HG02973 (cell line): ENCODE data around the gene PARD3.

ENCODE experiments used
- ATAC-seq: cut with Tn5 transposase; IDR thresholded peaks from one replicate; pipeline ENCODE4 v1.9.1; 2021; ENCODE audit warnings: moderate library complexity; ENCODE audit not compliant: unreplicated experiment

Gene PARD3

DNA sequence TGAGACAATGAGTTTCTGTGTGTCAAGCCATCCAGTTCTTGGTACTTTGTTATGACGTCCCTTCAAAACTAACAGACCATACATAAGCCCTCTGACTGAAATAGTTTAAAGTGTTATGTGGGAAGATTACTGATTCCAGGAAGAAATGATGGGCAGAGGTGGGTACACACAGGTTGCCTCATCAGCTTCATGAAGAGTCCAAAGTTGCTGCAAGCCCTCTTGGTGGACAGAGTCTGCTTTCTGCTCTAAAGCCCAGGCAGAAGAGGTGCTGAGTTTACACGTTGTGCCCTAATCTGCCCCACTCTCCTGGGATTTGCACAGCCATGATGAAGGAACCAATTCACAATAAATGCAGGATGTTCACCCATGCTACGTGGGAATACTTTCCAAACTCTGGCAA is 187.4 kb downstream of the PARD3 start:
- no peak for ATAC-seq

DNA sequence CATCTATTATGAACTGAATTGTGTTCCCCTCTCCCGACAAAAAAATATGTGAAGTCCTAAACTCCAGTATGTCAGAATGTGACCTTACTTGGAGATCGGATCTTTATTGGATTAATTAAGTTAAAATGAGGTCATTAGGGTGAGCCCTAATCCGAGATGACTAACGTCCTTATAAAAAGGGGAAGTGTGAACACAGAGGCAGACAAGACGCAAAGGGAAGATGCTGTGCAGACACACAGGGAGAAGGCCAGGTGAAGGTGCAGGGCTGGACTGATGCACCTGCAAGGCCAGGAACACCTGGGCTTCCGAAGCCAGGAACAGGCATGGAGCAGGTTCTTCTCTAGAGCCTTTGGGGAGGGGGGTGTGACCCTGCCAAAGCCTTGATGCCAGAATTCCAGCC is 187.8 kb downstream of the PARD3 start:
- ATAC-seq = no peak

DNA sequence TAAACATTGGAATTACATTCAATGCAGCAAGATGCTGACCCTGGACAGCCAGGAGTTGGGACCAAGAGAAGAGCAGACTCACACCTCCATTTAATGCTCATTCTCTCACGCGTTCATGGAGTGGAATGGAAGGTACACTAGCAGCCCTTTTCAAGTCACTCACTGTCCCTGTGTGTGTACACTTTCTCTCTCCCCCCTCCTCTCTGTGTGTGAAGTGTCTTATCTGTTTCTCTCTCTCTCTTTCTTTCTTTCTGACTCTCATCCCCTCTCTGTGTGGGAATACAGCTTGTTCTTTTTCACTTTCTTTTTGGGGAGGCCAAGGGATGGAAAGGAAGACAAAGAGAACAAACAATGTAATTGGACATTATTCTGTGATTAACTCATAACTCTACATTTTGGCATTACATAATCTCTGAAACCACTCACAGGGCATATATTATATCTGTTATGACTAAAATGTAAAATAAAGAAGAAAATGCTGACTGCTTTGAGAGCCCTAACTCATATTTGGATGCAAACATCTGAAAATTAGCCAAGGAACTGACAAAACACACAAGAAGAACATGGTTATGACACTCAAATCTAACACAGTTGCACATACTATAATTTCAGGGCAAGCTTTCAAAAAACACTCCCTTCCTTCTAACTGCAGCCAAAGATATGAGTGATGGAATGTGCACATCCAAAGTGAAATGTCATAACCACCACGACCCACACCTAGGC is 188.8 kb downstream of the PARD3 start:
- no peak for ATAC-seq

DNA sequence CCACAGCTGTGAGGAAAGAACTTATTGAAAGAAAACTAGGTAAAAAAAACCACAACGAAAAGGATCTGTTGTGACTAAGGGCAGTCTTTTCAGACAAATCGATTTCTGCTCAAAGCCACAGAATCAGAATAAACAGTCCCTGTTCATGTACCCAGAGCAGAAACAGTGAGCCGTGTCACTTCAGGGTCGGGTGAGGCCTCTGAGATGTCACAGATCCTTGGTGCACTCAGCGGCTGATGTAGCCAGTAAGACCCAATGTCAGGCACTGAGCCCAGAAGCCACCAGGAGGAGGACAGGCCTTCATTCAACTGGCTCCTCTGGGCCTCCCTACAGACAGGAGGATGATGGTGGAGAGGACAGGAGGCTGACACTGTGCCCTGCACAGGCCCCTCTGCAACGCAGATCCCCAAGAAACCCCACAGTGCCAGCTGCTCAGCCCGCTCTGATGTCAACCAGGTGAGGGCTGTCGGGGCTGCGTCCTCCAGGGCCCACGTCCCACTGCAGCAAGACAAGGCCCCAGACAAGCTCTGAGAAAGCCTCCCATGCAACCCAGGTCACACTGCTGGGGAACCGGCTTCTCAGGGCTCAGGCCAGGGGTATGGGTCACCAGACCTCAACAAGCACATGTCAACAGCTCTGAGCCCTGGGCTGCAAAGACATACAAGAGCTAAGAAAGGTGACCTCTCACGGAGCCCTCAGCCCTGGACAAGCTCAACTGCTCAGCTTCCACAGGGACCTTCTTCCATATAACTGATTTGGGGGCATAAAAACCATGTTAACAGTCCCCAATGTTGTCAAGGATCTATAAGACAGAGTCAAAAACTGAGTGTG is 190.6 kb downstream of the PARD3 start:
- ATAC-seq = no peak

DNA sequence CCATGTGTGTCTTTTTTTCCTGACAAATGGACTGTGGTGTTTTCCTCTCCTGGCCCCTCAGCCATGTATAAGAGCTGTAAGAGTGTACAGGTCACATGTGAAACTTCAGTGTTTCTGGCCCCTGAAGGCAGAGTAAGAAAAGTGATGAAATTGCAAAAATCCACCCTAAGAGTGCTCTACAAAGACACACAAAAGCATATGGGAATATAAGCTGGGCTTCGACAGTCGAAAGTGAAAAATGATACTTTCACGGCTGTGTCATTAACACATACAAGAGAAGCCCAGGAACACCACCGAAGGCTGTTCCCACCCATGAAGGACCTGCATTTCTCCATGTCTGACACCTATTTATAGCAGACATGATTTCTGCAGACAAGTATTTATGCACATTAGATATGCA is 192.2 kb downstream of the PARD3 start:
- ATAC-seq = no peak

DNA sequence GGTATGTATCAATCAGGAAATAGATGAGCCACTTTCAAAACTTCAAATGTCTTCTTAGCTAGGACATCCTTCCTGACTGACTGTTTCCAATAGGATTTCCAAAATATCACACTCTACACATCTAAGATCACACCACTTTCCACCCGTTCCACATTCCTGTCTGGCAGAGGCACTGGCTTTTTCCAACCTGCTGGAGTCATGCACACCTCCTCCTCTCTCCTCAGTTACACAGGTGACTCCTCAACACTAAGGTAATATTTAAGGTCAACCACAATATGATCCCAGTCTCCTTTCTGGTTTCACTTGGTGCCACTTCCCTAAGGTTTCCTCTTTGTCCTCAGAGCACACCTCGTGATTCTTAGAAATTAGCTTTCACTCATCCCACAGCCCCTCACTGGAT is 196.5 kb downstream of the PARD3 start:
- ATAC-seq = no peak

DNA sequence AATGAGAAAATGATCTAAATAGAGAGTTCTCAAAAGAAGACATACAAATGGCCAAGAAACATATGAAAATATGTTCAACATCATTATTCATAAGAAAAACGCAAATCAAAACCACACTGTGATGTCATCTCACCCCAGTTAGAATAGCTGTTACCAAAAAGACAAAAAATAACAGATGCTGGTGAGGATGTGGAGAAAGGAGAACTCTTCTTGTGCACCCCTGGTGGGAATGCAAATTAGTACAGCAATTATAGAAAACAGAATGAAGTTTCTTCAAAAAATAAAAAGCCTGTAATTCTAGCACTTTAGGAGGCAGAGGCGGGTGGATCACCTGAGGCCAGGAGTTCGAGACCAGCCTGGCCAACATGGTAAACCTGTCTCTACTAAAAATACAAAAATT is 199.3 kb downstream of the PARD3 start:
- ATAC-seq = no peak

DNA sequence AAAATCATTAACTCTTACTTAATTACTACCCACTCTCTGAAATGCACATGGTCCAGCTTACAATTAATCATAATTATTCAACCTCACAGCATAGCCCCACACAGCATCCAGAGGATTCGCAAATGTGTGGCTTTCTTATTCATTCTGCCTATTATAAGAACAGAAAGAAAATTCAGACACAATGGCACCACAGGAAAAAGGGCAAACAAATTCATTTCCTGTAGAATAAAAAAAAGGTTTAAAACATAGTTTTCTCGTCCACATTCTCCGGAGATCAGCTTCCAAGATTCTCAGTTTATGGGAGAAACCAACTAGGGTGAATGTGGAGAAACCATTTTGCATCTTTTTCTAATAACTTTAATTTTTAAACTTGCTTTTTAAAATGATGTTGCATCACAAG is 201.6 kb downstream of the PARD3 start:
- no peak for ATAC-seq

DNA sequence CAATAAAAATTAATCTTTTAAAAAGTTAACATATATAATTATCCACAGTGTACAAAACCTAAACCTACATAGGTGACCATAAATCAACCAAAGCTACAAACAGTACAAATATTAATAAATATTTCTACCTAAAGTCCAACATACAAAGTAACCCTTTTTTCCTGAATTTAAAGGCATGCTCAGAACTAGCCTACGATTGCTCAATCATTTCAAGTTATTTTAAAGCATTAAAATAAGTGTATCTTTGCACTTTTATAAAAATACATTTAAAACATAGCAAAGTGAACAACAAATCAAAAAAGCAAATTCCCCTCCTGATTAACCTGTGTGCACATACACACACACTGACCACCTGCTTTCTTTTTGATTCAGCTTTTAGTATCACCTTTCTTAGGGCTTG is 202.2 kb downstream of the PARD3 start:
- ATAC-seq = no peak

DNA sequence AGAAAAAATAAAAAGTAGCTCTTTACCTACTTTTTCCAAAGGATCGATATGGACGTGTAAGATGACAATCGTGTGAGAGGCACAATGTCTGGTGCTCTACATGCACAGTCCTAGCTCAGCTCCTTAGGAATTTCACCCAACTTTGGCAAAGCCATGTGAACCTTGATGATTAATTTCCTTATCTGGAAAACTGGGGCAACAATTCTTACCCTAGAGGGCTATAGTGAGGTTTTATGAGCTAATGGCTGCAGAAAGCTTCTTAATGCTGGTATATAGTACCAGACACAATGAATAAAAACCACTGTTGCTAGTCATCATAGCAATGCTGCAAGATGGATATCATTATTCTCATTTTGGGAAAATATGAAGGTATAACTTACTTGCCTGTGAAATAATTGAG is 202.7 kb downstream of the PARD3 start:
- no peak for ATAC-seq

DNA sequence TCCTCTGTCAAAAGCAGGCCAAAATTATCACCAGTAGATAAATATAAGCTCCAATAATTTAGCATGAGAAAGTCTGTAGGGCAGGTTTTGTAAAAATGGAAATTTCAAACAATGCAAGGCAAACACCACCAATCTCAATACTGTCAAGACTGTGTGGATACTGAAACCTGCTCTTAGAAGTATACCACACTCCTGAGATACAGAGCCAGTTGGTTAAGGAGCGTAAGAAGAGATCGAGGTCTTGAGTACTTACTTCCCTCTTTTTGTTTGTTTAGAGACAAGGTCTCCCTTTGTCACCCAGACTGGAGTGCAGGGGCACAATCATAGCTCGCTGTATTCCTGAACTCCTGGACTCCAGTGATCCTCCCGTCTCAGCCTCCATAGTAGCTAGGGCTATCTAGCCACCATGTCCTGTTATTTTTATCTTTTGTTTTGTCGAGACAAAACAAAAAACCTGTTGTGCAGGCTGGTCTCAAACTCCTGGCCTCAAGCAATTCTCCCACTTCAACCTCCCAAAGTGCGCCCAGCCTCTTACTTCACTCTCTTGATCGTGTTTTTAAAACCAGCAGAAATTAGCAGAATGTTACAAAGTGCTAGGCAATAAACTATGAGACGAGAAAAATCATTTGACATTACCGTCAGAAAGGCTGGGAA is 205.7 kb downstream of the PARD3 start:
- ATAC-seq = no peak

DNA sequence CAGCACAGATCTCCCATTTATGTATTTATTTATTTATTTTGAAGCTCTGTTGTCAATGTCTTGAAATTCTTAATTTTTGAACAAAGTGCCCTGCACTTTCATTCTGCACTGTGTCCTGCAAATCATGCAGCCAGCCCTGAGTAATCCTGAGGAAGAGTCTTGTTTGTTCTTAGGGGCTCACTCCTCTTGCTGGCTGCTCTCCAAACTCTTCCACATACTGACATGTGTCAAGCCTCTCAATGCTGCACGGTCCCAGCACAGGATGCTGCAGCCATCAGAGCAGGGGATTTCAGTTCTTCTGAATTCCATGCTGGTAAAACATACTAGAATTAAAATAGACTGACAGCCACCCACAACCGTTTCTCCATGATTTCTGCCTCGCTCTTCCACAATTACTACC is 207.2 kb downstream of the PARD3 start:
- no peak for ATAC-seq

DNA sequence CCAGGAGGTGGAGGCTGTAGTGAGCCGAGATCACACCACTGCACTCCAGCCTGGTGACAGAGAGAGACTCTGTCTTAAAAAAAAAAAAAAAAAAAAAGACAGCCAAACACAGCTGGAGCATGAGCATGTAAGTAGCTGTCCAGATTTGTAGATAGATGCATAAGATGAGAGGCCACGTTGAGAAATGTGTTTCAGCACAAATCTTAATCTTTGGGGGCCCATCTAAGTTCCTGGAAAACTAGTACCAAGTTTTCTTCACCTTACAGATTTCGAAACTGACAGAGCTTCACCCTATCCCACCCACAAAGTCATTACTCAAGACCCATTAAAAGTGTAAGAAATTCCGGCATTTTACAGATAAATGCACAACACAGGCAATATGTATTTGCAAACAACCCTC is 208.2 kb downstream of the PARD3 start:
- no peak for ATAC-seq

DNA sequence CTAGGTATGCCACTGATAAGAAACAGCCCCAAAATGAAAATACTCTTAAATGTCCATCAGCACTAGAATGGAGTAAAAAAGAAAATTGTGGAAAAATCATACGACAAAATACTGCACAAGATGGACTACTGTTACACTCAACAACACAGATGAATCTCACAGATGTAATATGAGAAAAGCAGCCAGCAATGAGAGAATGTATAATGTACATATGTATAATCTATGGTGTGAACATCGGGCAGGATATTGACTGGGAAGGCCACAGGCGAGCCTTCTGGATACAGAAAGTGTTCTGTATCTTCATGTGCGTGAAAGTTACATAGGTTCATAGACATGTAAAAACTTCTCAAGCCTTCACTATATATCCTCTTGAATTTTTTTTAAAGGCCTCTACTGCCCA is 212.6 kb downstream of the PARD3 start:
- ATAC-seq = no peak

DNA sequence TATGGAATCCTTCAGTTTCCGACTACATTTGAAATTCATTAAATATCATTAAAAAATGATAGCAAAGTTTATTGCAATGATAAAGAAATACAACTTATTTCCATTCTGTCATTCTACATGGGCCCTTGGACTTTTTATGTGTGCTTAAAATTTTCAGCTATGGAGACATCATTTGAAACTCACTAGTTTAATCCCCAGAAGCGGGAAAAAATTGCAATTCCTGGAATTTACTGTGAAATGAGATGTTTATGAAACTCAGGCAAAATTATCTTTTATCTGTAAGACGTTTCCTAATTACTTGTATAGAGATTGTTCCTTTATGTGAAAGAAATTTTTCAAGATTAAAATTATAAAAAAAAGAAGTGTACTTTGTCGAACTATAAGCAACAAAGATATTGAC is 213.4 kb downstream of the PARD3 start:
- no peak for ATAC-seq

DNA sequence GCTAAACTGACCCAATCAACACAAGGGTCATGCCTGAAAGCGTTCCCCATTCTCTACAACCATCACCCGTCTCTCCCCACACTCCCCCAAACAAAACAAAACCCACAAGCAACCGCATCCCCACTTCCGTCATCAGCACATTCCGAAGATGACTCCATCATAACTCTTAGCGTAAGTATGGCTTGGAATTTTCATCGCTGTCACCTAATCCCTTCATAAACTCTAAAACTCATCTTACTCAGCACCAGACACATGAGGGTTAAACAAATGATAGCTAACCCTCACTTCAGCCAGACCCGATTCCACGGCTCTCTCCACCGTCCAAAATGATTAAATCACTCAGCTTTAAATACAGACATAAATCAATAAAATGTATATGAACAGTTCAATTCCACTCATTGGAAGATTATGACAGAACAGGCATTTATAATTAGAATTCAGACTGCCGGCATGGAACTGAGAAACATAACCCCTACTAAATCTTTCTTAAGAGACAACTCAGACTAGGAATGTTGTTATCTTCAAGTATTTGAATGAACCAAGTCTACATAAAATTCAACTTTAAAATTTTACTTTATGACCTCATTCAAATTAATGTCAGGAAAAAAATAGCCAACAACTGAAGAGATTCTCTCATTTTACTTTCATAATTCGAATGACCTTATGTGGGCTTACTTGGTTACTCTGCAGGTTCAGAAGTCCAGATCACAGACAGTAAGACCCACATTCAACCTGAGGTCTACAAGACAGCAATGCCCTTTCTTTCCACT is 215.9 kb downstream of the PARD3 start:
- no peak for ATAC-seq

DNA sequence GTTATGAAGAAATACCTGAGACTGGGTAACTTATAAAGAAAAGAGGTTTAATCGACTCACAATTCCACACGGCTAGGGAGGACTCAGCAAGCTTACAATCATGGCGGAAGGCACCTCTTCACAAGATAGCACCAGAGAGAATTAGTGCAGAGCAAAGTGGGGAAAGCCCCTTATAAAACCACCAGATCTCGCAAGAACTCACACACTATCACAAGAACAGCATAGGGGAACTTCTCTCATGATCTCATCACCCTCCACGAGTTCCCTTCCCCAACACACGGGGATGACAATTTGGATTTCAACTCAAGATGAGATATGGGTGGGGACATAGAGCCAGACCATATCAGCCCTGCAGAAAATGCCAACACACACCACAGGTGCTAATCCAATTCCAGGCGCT is 218.7 kb downstream of the PARD3 start:
- ATAC-seq = no peak

DNA sequence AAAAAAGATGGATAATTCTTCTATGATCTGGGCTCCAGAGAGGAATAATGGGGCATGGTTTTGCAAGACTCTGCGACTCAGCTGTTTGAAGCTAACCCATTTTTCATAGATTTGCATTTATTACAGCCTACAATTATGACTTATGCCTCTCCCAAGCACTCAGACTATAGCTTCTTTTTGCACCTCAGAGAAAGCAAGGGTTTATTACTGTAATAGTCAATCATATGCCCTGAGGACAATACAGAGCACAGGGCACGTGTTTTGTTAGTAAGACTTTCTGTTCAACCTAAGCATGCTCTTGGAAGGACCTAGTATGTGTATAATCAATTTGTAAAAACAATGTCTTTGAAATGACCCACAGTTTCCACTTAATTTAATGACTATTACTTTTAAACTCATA is 221.2 kb downstream of the PARD3 start:
- no peak for ATAC-seq

DNA sequence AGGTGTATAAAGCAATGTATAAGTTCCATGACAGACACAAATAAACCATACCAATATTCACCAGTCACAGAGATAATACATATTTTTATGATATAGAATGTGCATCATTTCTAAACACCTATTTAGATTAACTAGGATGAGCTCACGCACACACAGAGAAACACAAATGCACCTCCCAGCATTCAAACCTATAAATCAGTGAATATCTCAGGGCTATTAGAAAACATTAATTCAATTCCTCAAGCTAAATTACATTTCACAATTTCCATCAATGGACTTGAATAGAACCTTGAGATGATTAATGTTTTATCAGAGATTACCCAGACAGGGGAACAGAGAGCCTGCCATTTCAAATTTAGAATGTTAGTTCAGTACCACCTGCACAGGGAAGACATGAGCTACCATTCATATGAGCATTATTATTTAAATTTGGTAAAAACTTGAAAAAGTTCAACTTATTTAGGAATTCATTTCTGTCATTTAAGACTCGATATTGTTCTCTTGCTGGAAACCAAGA is 221.7 kb downstream of the PARD3 start:
- no peak for ATAC-seq

DNA sequence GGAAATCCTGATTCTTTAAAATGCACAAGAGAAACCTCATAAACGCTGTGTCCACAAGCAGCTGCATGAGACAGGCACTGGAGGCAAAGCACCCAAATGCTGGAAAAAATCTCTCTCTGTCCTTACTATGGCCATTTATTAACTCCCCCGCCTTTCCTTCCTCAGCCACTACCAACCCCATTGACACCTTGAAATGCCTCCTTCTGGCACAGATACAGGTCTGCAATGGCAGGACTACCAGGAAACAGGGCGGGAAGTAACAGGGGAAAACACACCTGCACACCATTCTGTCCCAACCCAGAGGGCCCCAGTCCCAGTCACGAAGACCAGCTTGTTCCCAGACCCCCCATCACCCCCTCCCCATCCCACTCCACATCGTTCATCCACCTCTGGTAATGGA is 224.3 kb downstream of the PARD3 start:
- ATAC-seq = no peak

DNA sequence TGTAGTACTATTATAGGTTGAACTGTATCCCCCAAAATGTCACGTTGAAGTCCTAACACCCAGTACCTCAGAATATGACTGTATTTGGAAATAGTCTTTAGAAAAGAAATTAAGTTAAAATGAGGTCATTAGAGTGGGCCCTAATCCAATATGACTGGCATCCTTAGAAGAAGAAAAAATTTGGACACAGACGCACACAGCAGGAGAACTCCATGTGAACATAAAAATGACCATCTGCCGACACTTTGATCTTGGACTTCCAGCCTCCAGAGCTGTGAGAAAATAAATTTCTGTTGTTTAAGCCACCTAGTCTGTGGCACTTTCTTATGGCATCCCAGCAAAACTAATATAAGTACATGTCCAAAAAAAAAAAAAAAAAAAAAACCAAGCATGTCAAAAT is 225.8 kb downstream of the PARD3 start:
- no peak for ATAC-seq
